Erythroblast (primary cell): ENCODE measurements around the gene KCNH8.
A peak's percentile ranks its signal among the peaks of the same experiment; 100 is the strongest.
"Not testable (repeated sequence)": the region's sequence is repeated elsewhere in the genome, so short reads cannot be mapped to it uniquely, and the experiment has no call there.

ENCODE experiments used
- DNase-seq, 2 experiments: peaks; one replicate each; lab custom pipeline; 2025; lab: John Stamatoyannopoulos, UW
- GATA1 ChIP-seq: IDR thresholded peaks from 2 replicates; pipeline ENCODE4 v1.6.1; 2011; ENCODE audit warnings: low read depth, mild to moderate bottlenecking, control low read depth, low read length, moderate library complexity
- POLR2A ChIP-seq: IDR thresholded peaks from 2 replicates; pipeline ENCODE4 v1.6.1; 2011; ENCODE audit warnings: mild to moderate bottlenecking, low read length

Gene KCNH8

DNA sequence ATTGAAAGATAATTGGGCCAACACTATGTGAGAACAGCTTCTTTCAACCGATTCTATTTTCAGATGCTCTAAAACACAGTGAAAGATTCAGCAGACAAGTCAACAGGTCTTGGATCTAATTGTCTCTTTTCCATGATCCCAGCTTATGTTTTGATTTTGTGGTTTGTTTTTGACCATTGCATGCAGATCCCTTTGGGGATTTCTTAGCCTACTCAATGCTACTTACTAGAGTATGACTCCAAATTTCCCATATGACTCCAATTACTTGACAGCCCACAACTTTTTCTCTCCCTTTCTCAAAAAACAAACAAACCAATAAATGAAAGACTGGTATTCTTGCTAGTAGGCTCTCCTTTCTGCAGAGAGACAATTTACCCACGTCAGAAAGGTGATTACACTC, 67.1 kb downstream of the KCNH8 start:
- DNase-seq = no peak
- TF ChIP-seq POLR2A = no peak
- TF ChIP-seq GATA1 = no peak

DNA sequence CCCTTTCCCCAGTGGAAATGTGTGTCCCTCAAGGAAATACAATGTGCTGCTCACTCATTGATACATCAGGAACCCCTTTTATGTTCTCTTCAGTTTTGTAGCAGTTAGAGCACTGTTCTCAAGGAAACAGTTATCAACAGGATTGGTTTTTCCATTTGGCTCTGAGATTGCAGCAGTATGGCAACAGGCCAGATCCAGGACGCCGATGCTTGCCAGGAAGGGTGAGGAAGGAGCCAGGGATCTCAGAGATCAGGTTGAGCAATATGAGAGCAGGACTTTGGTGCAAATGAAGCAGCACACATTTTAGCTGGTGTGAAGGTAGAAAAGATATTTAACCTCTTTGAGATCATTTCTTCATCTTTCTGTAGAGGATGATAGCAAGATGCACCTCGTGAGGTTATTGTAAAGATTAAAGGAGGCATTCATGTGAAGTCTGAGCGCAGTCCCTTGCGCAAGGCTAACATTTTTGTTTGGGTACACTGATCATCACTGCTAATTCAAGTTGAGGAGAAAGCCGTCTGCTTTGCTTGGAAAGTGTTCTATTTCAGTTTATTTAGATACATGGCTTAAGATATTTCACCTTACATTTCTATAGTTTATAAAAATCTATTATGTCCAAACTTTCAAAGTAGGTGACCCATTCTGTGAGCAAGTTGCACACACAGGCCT, 68.5 kb downstream of the KCNH8 start:
- TF ChIP-seq GATA1 (no peak), POLR2A (no peak)

DNA sequence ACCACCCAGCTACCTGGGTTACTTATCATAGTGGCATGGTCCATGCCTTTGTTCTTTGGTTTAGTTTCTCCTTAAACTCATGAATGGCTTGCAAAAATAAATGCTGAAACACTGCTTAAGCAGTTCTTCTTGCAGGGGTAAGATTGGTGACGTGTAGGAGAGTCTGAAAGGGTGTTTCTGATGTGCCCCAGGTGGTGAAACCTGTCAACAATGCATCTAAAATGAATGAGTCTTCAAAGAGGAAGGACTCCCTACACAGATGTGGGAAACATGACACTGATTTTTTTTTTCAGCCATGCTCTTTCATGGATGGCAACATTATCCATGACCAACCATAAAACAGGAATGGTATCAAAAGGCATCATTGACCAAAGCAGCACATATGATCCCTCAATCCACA, 72.0 kb downstream of the KCNH8 start:
- no peak for DNase-seq
- TF ChIP-seq POLR2A (no peak), GATA1 (no peak)

More for the DNA sequence above, 68.5 kb downstream of the KCNH8 start:
- DNase-seq = no peak

DNA sequence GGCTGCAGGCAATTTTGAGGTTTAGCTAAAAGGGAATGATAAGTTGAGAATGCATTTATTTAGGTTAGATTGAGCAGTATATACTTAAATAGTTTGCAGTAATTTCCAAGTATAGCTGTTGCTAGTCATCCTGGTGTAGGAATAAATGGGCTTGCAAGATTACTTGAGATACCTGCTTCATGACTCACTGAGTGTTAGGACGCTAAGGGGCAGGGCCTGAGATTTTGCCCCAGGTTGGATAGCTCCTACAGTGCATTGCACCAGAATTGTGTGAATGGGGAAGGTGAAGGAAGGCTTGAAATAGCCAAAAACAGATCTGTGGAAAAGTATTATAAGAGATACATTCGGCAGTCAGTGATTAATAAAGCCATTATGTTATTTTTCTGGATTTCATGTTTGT, 72.8 kb downstream of the KCNH8 start:
- no peak for DNase-seq

DNA sequence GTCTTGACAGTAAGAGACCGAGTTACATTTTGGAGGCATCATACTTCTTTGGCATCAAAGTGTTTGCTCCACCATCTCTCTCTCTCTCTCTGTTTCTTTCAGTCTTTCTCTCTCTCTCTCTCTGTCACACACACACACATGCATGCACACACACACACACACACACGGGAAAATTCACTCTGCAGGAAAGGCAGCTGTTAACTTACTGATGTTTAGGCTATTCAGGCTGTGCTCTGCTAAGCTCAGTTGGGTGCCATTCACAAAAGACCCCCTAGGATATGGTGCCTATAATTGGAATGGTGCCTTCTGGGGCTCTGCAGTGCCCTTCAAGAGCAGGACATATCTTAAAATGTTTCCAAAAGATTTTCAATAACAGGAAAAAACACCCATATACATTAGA, 78.2 kb downstream of the KCNH8 start:
- TF ChIP-seq POLR2A (no peak), GATA1 (no peak)
- no peak for DNase-seq

More for the DNA sequence above, 72.8 kb downstream of the KCNH8 start:
- TF ChIP-seq POLR2A = no peak
- no peak for TF ChIP-seq GATA1

DNA sequence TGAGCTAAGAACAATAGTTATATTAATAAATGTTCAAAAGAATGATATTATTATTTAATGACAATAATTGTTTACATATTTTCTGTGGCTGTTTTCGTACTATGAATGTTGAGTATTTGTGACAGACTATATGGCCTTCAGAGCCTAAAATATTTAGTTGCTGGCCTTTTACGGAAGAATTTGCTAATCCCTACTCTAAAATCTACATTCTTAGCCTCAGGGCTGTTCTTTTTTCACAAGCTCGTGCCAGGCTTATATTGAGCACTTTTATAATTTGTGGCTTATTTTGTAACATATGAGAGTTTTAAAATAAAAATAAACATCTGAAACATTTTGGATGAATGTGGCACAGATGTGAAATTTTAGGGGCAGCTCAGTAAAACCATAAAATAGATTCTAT, 79.9 kb downstream of the KCNH8 start:
- DNase-seq = no peak
- TF ChIP-seq GATA1 (no peak), POLR2A (no peak)

DNA sequence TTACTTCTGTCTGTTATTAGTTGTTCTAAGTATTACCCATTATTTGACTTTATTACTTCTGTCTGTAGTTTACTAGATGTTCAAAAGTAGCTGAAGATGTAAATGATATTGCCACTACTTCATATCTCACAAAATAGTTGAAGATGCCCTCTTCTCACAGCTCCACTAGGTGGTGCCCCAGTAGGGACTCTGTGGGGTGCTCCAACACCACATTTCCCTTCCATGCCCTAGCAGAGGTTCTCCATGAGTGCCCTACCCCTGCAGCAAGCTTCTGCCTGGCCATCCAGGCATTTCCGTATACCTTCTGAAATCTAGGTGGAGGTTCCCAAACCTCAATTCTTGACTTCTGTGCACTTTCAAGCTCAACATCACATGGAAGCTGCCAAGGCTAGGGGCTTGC, 80.8 kb downstream of the KCNH8 start:
- DNase-seq = peak in 1 of 2 experiments; percentile 9
- TF ChIP-seq GATA1 (no peak), POLR2A (no peak)

DNA sequence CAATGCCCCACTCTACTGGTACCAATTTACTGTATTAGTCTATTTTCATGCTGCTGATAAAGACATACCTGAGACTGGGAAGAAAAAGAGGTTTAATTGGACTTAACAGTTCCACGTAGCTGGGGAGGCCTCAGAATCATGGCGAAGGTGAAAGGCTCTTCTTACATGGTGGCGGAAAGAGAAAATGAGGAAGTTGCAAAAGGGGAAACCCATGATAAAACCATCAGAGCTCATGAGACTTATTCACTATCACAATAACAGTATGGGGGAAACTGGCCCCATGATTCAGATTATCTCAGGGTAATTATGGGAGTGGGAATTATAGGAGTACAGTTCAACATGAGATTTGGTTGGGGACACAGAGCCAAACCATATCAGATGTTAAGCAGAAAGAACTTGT, 81.6 kb downstream of the KCNH8 start:
- not testable (repeated sequence) for DNase-seq

DNA sequence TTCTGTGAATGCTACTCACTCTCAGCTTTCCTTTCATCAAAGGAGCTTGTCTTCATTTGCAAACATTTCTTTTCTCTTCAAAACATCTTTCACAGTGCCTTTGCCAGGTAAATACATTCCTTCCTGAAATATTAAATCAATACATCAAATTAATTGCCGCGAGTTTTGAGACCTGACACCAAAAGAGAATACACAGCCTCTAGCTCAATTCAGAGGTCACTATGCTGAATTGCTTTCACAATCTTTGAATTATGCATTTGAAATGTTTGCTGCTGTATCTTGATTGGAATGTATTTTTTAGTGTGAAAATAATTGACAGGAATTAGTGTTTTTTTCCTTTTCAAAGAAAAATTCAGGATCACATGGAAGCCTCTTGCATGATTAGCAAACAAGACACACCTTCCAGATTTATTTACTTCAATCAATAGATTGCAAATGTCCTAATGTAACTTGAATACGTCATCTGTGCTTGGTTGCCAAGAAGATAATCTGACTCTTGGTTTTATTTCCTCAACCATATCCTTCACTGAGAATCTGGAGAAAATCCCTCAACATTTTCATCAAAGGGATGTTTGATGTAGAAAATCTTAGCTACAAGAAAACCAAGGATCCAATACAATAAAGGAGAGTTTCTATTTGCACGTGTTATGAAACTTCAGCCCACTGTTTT, 83.6 kb downstream of the KCNH8 start:
- DNase-seq = no peak
- TF ChIP-seq GATA1 = no peak
- TF ChIP-seq POLR2A = no peak

DNA sequence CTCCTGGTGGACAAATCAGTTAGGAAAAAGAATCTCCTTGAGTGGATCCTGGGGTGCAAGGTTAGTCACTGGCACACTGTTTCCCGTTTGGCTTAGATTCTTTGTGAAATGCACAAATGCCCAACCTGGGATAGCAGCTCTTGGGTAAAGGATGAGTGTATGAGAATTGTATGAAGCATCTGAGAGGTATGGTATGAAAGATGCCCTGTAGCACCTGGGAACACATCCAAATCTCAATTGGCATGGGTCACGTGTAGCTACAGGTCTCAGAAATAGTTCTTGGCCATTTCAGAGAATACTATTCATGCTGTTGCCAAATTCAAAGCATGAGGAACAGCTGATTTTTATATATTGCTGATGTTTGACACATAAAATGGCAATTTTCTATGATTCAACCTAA, 84.3 kb downstream of the KCNH8 start:
- DNase-seq = no peak
- TF ChIP-seq GATA1 (no peak), POLR2A (no peak)

DNA sequence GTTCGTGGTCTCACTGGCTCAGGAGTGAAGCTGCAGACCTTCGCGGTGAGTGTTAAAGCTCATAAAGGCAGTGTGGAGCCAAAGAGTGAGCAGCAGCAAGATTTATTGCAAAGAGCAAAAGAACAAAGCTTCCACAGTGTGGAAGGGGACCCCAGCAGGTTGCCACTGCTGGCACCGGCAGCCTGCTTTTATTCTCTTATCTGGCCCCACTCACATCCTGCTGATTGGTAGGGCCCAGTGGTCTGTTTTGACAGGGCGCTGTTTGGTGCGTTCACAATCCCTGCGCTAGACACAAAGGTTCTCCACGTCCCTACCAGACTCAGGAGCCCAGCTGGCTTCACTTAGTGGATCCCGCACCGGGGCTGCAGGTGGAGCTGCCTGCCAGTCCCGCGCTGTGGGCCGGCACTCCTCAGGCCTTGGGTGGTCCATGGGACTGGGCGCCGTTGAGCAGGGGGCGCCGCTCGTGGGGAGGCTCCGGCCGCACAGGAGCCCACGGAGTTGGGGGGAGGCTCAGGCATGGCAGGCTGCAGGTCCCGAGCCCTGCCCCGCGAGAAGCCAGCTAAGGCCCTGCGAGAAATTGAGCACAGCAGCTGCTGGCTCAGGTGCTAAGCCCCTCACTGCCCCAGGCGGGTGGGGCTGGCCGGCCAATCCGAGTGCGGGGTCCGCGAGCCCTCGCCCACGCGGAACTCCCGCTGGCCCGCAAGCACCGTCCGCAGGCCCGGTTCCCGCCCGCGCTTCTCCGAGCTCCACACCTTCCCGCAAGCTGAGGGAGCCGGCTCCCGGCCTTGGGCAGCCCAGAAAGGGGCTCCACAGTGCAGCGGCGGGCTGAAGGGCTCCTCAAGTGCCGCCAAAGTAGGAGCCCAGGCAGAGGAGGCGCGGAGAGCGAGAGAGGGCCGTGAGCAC, 85.8 kb downstream of the KCNH8 start:
- DNase-seq = not testable (repeated sequence)

DNA sequence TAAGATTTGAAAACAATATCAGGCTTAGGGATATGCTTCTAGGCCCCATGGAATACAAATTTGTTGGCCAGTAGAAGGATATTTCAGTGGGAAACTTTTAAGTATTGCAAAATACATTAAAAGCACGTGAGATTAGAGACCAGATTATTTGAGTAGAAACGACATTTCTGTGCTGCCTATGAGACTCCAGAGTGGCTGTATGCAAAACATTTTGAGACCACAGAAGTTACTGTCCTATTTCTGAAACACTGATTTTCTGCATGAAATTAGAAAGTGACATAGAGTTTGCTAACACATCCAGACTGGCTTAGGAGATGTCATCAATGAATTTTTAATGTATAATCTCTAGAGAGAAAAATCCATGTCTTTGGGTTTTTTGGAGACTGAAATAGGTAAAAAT, 99.8 kb downstream of the KCNH8 start:
- TF ChIP-seq POLR2A (no peak), GATA1 (no peak)
- no peak for DNase-seq

DNA sequence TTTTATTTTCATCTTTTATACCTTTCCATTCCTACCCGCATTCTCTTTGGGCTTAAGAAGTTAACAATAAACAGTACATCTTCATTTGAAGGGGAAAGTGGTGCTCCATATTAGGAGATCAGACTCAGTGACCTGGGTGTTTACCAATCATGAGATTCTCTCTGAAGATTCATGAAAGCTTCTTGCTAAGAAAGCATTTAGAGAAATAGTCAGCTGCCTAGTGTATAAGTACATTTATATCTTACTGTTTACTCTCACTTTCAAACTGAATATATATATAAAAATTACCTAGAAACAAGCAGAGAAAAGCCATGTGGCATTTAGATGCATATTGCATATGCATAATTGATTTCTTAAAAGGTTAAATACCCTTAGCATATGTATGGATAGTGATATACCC, 100.5 kb downstream of the KCNH8 start:
- no peak for DNase-seq
- no peak for TF ChIP-seq GATA1

DNA sequence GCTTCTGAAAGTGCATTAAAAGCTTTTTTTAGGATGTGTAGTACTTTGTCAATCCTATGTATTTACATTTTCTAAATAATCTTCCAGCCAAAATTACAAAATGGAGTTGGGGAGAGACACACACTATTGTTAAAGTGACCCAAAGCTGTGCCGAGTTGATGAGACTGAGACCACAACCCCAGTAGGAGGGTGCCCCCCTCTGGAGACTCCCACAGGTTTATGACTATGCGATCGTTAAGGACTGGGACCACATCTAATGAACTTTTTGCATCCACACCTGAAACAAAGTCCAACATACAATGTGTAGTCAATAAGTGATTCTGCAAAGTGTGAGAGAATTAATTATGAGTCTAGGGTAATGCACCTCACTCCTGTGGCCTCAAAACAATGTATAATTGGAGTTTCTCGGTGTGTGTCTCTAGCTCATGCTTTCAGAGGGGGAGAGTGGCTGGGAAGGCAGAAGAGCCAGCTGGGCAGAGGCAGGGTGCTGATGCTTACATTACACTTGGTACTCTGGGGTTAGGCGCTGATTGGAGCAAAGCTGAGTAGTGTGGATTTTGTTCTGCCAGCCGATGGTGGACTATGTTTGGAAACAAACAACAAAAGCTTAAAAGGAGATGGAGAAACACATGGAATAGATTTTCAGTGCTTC, 102.8 kb downstream of the KCNH8 start:
- DNase-seq = no peak
- TF ChIP-seq POLR2A = no peak
